Fibroblast of lung (primary cell): ENCODE results near the gene NRG4. TPM values are rescaled to one million over a fixed set of nuclear protein-coding genes. Genes with fewer than 3 reads are reported as not detected.
"Not testable (repeated sequence)": the region's sequence is repeated elsewhere in the genome, so short reads cannot be mapped to it uniquely, and the experiment has no call there.

Experiments used
- DNase-seq, 2 donors: peaks; one replicate each; pipeline versions ENCODE4 v3.0.0 to v3.0.0-alpha.2; 2010; ENCODE audit warnings: low read depth in 2 of 2
- H2AFZ ChIP-seq: 2 replicates; pipeline ENCODE4 v1.5.1; 2012; ENCODE audit warnings: low read length, control low read depth, inconsistent platforms
- H3K27ac ChIP-seq: 2 replicates; pipeline ENCODE4 v1.5.1; 2011; ENCODE audit warnings: low read length, control low read depth; ENCODE audit not compliant: insufficient read depth
- H3K27me3 ChIP-seq: 2 replicates; pipeline ENCODE4 v1.5.1; 2011; ENCODE audit warnings: mild to moderate bottlenecking, low read length; ENCODE audit not compliant: control insufficient read depth, insufficient read depth
- H3K36me3 ChIP-seq: 2 replicates; pipeline ENCODE4 v1.5.1; 2011; ENCODE audit warnings: low read length; ENCODE audit not compliant: control insufficient read depth, insufficient read depth
- H3K4me1 ChIP-seq: 2 replicates; pipeline ENCODE4 v1.5.1; 2011; ENCODE audit warnings: low read length; ENCODE audit not compliant: control insufficient read depth, insufficient read depth; ENCODE audit errors: extremely low read depth
- H3K4me2 ChIP-seq: 2 replicates; pipeline ENCODE4 v1.5.1; 2011; ENCODE audit warnings: low read length, control low read depth; ENCODE audit not compliant: insufficient read depth; ENCODE audit errors: extremely low read depth
- H3K4me3 ChIP-seq, 4 experiments: fragments of 200-600 bp in 1 of 4; sonication (generic) in 1 of 4; replicated peaks in 1 of 4; 2 replicates each; pipeline ENCODE4 v1.5.1; 2011 to 2016; ENCODE audit warnings: low read length in 4 of 4, low read depth in 3 of 4, mild to moderate bottlenecking in 3 of 4, control low read depth in 2 of 4, inconsistent platforms in 1 of 4, mixed read lengths in 1 of 4; ENCODE audit not compliant: insufficient read depth in 1 of 4; ENCODE audit errors: control extremely low read depth in 1 of 4
- H3K79me2 ChIP-seq: 2 replicates; pipeline ENCODE4 v1.5.1; 2012; ENCODE audit warnings: mild to moderate bottlenecking, low read length, inconsistent platforms; ENCODE audit not compliant: control insufficient read depth, insufficient read depth
- H3K9ac ChIP-seq: 2 replicates; pipeline ENCODE4 v1.5.1; 2011; ENCODE audit warnings: mild to moderate bottlenecking, low read length, control low read depth; ENCODE audit not compliant: insufficient read depth
- H3K9me3 ChIP-seq: 2 replicates; pipeline ENCODE4 v1.5.1; 2012; ENCODE audit warnings: low read depth, low read length; ENCODE audit not compliant: control insufficient read depth, insufficient read depth
- H4K20me1 ChIP-seq: 2 replicates; pipeline ENCODE4 v1.5.1; 2011; ENCODE audit warnings: low read length; ENCODE audit not compliant: control insufficient read depth, insufficient read depth; ENCODE audit errors: extremely low read depth
- CTCF ChIP-seq, 2 donors: IDR thresholded peaks in 1 of 2; conservative IDR thresholded peaks in 1 of 2; 1 replicate in 1 of 2; 2 replicates in 1 of 2; pipeline ENCODE4 v1.5.1; 2011 to 2012; ENCODE audit warnings: low read length in 2 of 2, control low read depth in 1 of 2, inconsistent platforms in 1 of 2, low read depth in 1 of 2, mild to moderate bottlenecking in 1 of 2
- EZH2 ChIP-seq: IDR thresholded peaks from 2 replicates; pipeline ENCODE4 v1.5.1; 2012; ENCODE audit warnings: low read length, control low read depth, mild to moderate bottlenecking; ENCODE audit errors: missing control alignments
- polyA plus RNA-seq, 2 donors: library from polyadenylated mRNA; depleted of rRNA in 1 of 2; stranded (reverse) in 1 of 2; unstranded in 1 of 2; fragments of >200 nt; gene quantifications; 2 replicates each; pipeline ENCODE4 v1.2.1, GENCODE V29; 2011 to 2012; ENCODE audit warnings: missing spikeins in 1 of 2
- total RNA-seq: library from RNA; depleted of rRNA; stranded (reverse); fragments of >200 nt; gene quantifications from 2 replicates; pipeline ENCODE4 v1.2.1, GENCODE V29; 2014

The NRG4 gene
- total and polyA plus RNA-seq, 2 donors (not counting 1 experiment from before 2014, with no cell fraction given): 0.01 TPM; not detected in 1

- no peak overlapping the region for H3K4me3 ChIP-seq
- H3K27me3 ChIP-seq: no peaks in the 10 kb centered on the region
- H3K4me2 ChIP-seq: no peak overlapping the region
- no peaks in the 10 kb centered on the region for H3K36me3 ChIP-seq
- H3K79me2 ChIP-seq: peaks cover under 1% of the 10 kb centered on the region
- no peaks in the 10 kb centered on the region for H3K9me3 ChIP-seq
- H3K27ac ChIP-seq: no peak overlapping the region
- no peak overlapping the region for H2AFZ ChIP-seq
- H3K9ac ChIP-seq: no peak overlapping the region
- TF ChIP-seq CTCF (conservative IDR thresholded peaks at IDR 0.05 in 1 of 2, IDR thresholded peaks at IDR 0.05 in 1 of 2; ENCODE audit: low read depth in 1 of 2, low read length in 2 of 2): no peak
- TF ChIP-seq EZH2: no peak
- peaks cover 7% of the 10 kb centered on the region for H3K4me1 ChIP-seq
- no peaks in the 10 kb centered on the region for H4K20me1 ChIP-seq
- DNase-seq: no peak
Observed at GRCh38 chr15:75918135-75918534, 94.1 kb downstream of the NRG4 start.

DNA sequence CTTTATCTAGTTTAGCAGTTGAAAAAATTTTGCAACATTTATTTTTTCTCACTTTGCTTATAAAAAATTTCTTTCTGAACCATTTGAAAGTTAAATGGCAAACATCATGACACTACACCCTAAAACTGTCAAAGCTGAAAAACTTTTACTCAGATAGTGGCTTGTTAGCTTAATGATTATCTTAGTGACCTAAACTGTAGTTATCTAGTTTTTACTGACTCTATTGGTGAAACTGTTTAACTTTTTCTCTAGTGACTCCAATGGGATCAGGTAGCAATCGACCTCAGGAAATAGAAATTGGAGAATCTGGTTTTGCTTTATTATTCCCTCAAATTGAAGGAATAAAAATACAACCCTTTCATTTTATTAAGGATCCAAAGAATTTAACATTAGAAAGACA is 95.2 kb downstream of the NRG4 start:
- peaks cover under 1% of the 10 kb centered on the region for H3K4me1 ChIP-seq
- H3K9me3 ChIP-seq: no peaks in the 10 kb centered on the region
- H3K79me2 ChIP-seq: no peaks in the 10 kb centered on the region
- no peaks in the 10 kb centered on the region for H3K36me3 ChIP-seq
- no peak overlapping the region for H3K4me3 ChIP-seq
- H3K9ac ChIP-seq: no peak overlapping the region
- H3K27me3 ChIP-seq: no peaks in the 10 kb centered on the region
- H3K27ac ChIP-seq: no peak overlapping the region
- no peak overlapping the region for H2AFZ ChIP-seq
- no peak for DNase-seq
- no peak for TF ChIP-seq EZH2
- no peak for TF ChIP-seq CTCF (conservative IDR thresholded peaks at IDR 0.05 in 1 of 2, IDR thresholded peaks at IDR 0.05 in 1 of 2; ENCODE audit: low read depth in 1 of 2, low read length in 2 of 2)
- H4K20me1 ChIP-seq: no peaks in the 10 kb centered on the region
- no peak overlapping the region for H3K4me2 ChIP-seq

DNA sequence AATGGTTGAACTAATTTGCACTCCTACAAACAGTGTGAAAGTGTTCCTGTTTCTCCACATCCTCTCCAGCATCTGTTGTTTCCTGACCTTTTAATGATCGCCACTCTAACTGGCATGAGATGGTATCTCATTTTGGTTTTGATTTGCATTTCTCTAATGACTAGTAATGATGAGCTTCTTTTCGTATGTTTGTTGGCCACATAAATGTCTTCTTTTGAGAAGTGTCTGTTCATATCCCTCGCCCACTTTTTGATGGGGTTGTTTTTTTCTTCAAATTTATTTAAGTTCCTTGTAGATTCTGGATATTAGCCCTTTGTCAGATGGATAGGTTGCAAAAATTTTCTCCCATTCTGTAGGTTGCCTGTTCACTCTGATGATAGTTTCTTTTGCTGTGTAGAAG is 101.9 kb downstream of the NRG4 start:
- H3K27me3 ChIP-seq, H2AFZ ChIP-seq, H3K9ac ChIP-seq, H3K9me3 ChIP-seq, H3K4me2 ChIP-seq, DNase-seq, H3K4me1 ChIP-seq, H3K36me3 ChIP-seq, H3K4me3 ChIP-seq, H3K27ac ChIP-seq, H4K20me1 ChIP-seq: not testable (repeated sequence)
- peaks cover 22% of the 10 kb centered on the region for H3K79me2 ChIP-seq
